WTC11 (cell line): ENCODE measurements around the gene EAF2. TPM values are rescaled to one million over a fixed set of nuclear protein-coding genes. Genes with fewer than 3 reads are reported as not detected.

Source experiments
- ATAC-seq: fragments of 200-7000 bp; cut with Tn5 transposase; 2 replicates; pipeline ENCODE4 v1.10.0; 2021; ENCODE audit warnings: mild to moderate bottlenecking, moderate library complexity
- CTCF ChIA-PET: fragments of 300-600 bp; sonication (Branson Sonifier 250); formaldehyde crosslinking; loops from one replicate; lab custom pipeline; 2021; ENCODE audit warnings: antibody characterized with exemption; lab: Charles Lee
- POLR2A ChIA-PET: fragments of 350-600 bp; sonication (Branson Sonifier 250); formaldehyde crosslinking; loops from one replicate; lab custom pipeline; 2021; ENCODE audit warnings: antibody characterized with exemption; lab: Charles Lee
- DNase-seq: peaks from one replicate; pipeline ENCODE4 v3.0.0; 2021; ENCODE audit warnings: low spot score
- H3K27ac Mint-ChIP-seq: 2 replicates; pipeline ENCODE4 v1.8.0; 2021; ENCODE audit warnings: mixed read lengths
- H3K27me3 Mint-ChIP-seq: 2 replicates; pipeline ENCODE4 v1.8.0; 2021; ENCODE audit warnings: low read depth, mild to moderate bottlenecking, moderate library complexity, mixed read lengths
- H3K36me3 Mint-ChIP-seq: 2 replicates; pipeline ENCODE4 v1.8.0; 2021; ENCODE audit warnings: mixed read lengths
- H3K4me1 Mint-ChIP-seq: 2 replicates; pipeline ENCODE4 v1.8.0; 2022; ENCODE audit warnings: mixed read lengths
- H3K4me3 Mint-ChIP-seq: 2 replicates; pipeline ENCODE4 v1.8.0; 2021; ENCODE audit warnings: mild to moderate bottlenecking, moderate library complexity, mixed read lengths
- H3K9me3 Mint-ChIP-seq: 2 replicates; pipeline ENCODE4 v1.8.0; 2021; ENCODE audit warnings: mixed read lengths
- CREB1 ChIP-seq: sonication (generic); formaldehyde crosslinking; IDR thresholded peaks from 2 replicates; pipeline ENCODE4 v1.8.0; 2023; ENCODE audit warnings: mild to moderate bottlenecking, missing genetic modification reagents
- CTCF ChIP-seq: fragments of 200-600 bp; IDR thresholded peaks from 2 replicates; pipeline ENCODE4 v1.8.0; 2022; ENCODE audit warnings: antibody characterized with exemption
- E2F5 ChIP-seq: sonication (generic); formaldehyde crosslinking; IDR thresholded peaks from 2 replicates; pipeline ENCODE4 v1.8.1; 2022; ENCODE audit warnings: mild to moderate bottlenecking, moderate library complexity, missing genetic modification reagents
- FOXK1 ChIP-seq: sonication (generic); formaldehyde crosslinking; IDR thresholded peaks from 2 replicates; pipeline ENCODE4 v1.8.0; 2022; ENCODE audit warnings: mild to moderate bottlenecking, moderate library complexity, missing genetic modification reagents
- GABPB1 ChIP-seq: sonication (generic); formaldehyde crosslinking; IDR thresholded peaks from 2 replicates; pipeline ENCODE4 v1.8.1; 2023; ENCODE audit warnings: mild to moderate bottlenecking, missing genetic modification reagents
- IRF2 ChIP-seq: sonication (generic); formaldehyde crosslinking; IDR thresholded peaks from 2 replicates; pipeline ENCODE4 v1.8.0; 2022; ENCODE audit warnings: low read depth, missing genetic modification reagents, borderline replicate concordance
- KAT7 ChIP-seq: sonication (generic); formaldehyde crosslinking; IDR thresholded peaks from 2 replicates; pipeline ENCODE4 v1.8.1; 2023; ENCODE audit warnings: missing genetic modification reagents, mild to moderate bottlenecking, borderline replicate concordance
- SP1 ChIP-seq: sonication (generic); formaldehyde crosslinking; conservative IDR thresholded peaks from 2 replicates; pipeline ENCODE4 v1.8.1; 2022; ENCODE audit warnings: missing genetic modification reagents
- ZBTB43 ChIP-seq: sonication (generic); formaldehyde crosslinking; IDR thresholded peaks from 2 replicates; pipeline ENCODE4 v1.8.1; 2023; ENCODE audit warnings: mild to moderate bottlenecking, missing genetic modification reagents
- ZNF121 ChIP-seq: sonication (generic); formaldehyde crosslinking; IDR thresholded peaks from 2 replicates; pipeline ENCODE4 v1.8.0; 2023; ENCODE audit warnings: missing genetic modification reagents
- ZNF219 ChIP-seq: sonication (generic); formaldehyde crosslinking; IDR thresholded peaks from 2 replicates; pipeline ENCODE4 v1.8.0; 2023; ENCODE audit warnings: missing genetic modification reagents, mild to moderate bottlenecking, borderline replicate concordance
- ZNF425 ChIP-seq: fragments of 250-450 bp; sonication (Bioruptor Pico); conservative IDR thresholded peaks from 2 replicates; pipeline ENCODE4 v1.9.0; 2021; ENCODE audit warnings: mild to moderate bottlenecking
- ZSCAN18 ChIP-seq: fragments of 250-450 bp; sonication (Bioruptor Pico); IDR thresholded peaks from 2 replicates; pipeline ENCODE4 v2.1.2; 2022; ENCODE audit warnings: mild to moderate bottlenecking, moderate library complexity
- total RNA-seq: library from RNA; stranded (reverse); gene quantifications from 3 replicates; pipeline ENCODE4 v1.2.3, GENCODE V29; 2021

Gene EAF2
- total RNA-seq, 1 experiment from 2014 or later, result 5.3 TPM

GRCh38 chr3:121794264-121794983 is 40.6 kb upstream of the EAF2 start:
- Mint-ChIP-seq H3K4me3 (no peak overlapping the region), H3K36me3 (peaks cover 15% of the 10 kb centered on the region), H3K27ac (no peak overlapping the region), H3K4me1 (no peaks in the 10 kb centered on the region), H3K9me3 (no peaks in the 10 kb centered on the region), H3K27me3 (no peaks in the 10 kb centered on the region)
- CTCF ChIA-PET, result no interaction called here
- ATAC-seq (no peak), DNase-seq (no peak)
- TF ChIP-seq ZNF121 (CRISPR knock-in tag) (no peak), ZBTB43 (CRISPR knock-in tag) (no peak), CREB1 (CRISPR knock-in tag) (no peak)
- POLR2A ChIA-PET, result no interaction called here

GRCh38 chr3:121796970-121797369 is 38.0 kb upstream of the EAF2 start:
- Mint-ChIP-seq H3K4me1 (no peaks in the 10 kb centered on the region), H3K36me3 (peaks cover 9% of the 10 kb centered on the region), H3K27ac (no peak overlapping the region), H3K4me3 (no peak overlapping the region), H3K27me3 (no peaks in the 10 kb centered on the region), H3K9me3 (no peaks in the 10 kb centered on the region)
- TF ChIP-seq ZSCAN18 (CRISPR knock-in tag) (no peak), E2F5 (CRISPR knock-in tag) (no peak), ZNF219 (no peak)
- no peak for ATAC-seq
- DNase-seq, result no peak
- CTCF ChIA-PET, result no interaction called here
- POLR2A ChIA-PET, result no interaction called here

GRCh38 chr3:121800906-121801305 is 34.1 kb upstream of the EAF2 start:
- Mint-ChIP-seq H3K27ac (no peak overlapping the region), H3K27me3 (no peaks in the 10 kb centered on the region), H3K4me1 (no peaks in the 10 kb centered on the region), H3K9me3 (no peaks in the 10 kb centered on the region), H3K36me3 (peaks cover 1% of the 10 kb centered on the region; the same call in 1 of the 2 replicates), H3K4me3 (no peak overlapping the region)
- POLR2A ChIA-PET, result no interaction called here
- TF ChIP-seq GABPB1 (CRISPR knock-in tag), result no peak
- DNase-seq (no peak), ATAC-seq (no peak)
- CTCF ChIA-PET, result interaction anchor here (0.7 kb wide), 1 partner anchor 312 kb away, joined by 4 read pairs; no protein-coding TSS in a partner anchor

GRCh38 chr3:121803771-121804320 is 31.2 kb upstream of the EAF2 start:
- H3K27me3 Mint-ChIP-seq, result no peaks in the 10 kb centered on the region
- ATAC-seq (no peak), DNase-seq (no peak)
- no peaks in the 10 kb centered on the region for H3K9me3 Mint-ChIP-seq
- POLR2A ChIA-PET, result no interaction called here
- H3K36me3 Mint-ChIP-seq, result peaks cover 10% of the 10 kb centered on the region; the same call in 1 of the 2 replicates
- H3K27ac Mint-ChIP-seq, result no peak overlapping the region
- H3K4me1 Mint-ChIP-seq, result no peaks in the 10 kb centered on the region
- CTCF ChIA-PET, result no interaction called here
- no peak overlapping the region for H3K4me3 Mint-ChIP-seq
- TF ChIP-seq FOXK1 (CRISPR knock-in tag) (no peak), IRF2 (CRISPR knock-in tag) (no peak), SP1 (CRISPR knock-in tag) (no peak), KAT7 (no peak), ZBTB43 (CRISPR knock-in tag) (no peak), CTCF (no peak), ZNF425 (CRISPR knock-in tag) (no peak)
